GM12878 (cell line): Measurements from ENCODE around the gene ZNF775. TPM values are rescaled to one million over a fixed set of nuclear protein-coding genes. Genes with fewer than 3 reads are reported as not detected.

ENCODE experiments used
- ATAC-seq: fragments of 200-7000 bp; cut with Tn5 transposase; 3 replicates; pipeline ENCODE4 v1.9.1; 2020; ENCODE audit warnings: mild to moderate bottlenecking, moderate library complexity
- BruUV-seq: library from RNA; stranded (reverse); fragments of 400-500 nt; replicated peaks from 2 replicates; lab custom pipeline; 2021; lab: Mats Ljungman, UMichigan
- CTCF ChIA-PET: fragments of 300-600 bp; sonication (Branson Sonifier 250); formaldehyde crosslinking; extraction: SDS; loops from one replicate; lab custom pipeline; 2021; ENCODE audit warnings: inconsistent platforms; lab: Yijun Ruan, JAX
- POLR2A ChIA-PET: fragments of 350-600 bp; formaldehyde crosslinking; extraction: SDS; loops from one replicate; lab custom pipeline; 2021; ENCODE audit warnings: inconsistent platforms; lab: Charles Lee
- RAD21 ChIA-PET: fragments of 300-600 bp; sonication (Branson Sonifier 250); formaldehyde crosslinking; loops from one replicate; lab custom pipeline; 2023; ENCODE audit warnings: antibody characterized with exemption; ENCODE audit not compliant: unreplicated experiment; lab: Charles Lee
- SMC1A ChIA-PET: fragments of 300-600 bp; sonication (Branson Sonifier 250); formaldehyde crosslinking; loops from one replicate; lab custom pipeline; 2023; ENCODE audit not compliant: unreplicated experiment, uncharacterized antibody; lab: Charles Lee
- DNase-seq: peaks from one replicate; pipeline ENCODE4 v3.0.0-alpha.2; 2011; ENCODE audit warnings: low read depth, low spot score
- FAIRE-seq: peaks from 3 replicates; lab custom pipeline; 2011; peaks lifted over from hg19 to GRCh38; lab: Jason Lieb, UNC
- H2AFZ ChIP-seq: 2 replicates; pipeline ENCODE4 v1.6.0; 2011; ENCODE audit warnings: low read depth, low read length, control low read depth; ENCODE audit not compliant: control insufficient read depth
- H3K27ac ChIP-seq: 2 replicates; pipeline ENCODE4 v1.5.1; 2011; ENCODE audit warnings: control low read depth; ENCODE audit not compliant: control insufficient read depth, insufficient read depth
- H3K27me3 ChIP-seq, 2 experiments: replicated peaks in 1 of 2; 2 replicates each; pipeline versions ENCODE4 v1.6.0 to v1.6.1; 2011; ENCODE audit warnings: low read length in 1 of 2; ENCODE audit not compliant: control insufficient read depth in 2 of 2, insufficient read depth in 2 of 2
- H3K36me3 ChIP-seq, 2 experiments: 2 replicates each; pipeline ENCODE4 v1.5.1; 2011; ENCODE audit warnings: low read length in 1 of 2; ENCODE audit not compliant: control insufficient read depth in 2 of 2, insufficient read depth in 2 of 2
- H3K4me1 ChIP-seq: 2 replicates; pipeline ENCODE4 v1.6.1; 2011; ENCODE audit warnings: mild to moderate bottlenecking, low read length, moderate library complexity, mixed read lengths; ENCODE audit not compliant: control insufficient read depth, insufficient read depth
- H3K4me2 ChIP-seq: 2 replicates; pipeline ENCODE4 v1.6.0; 2011; ENCODE audit warnings: control low read depth; ENCODE audit not compliant: control insufficient read depth, insufficient read depth
- H3K4me3 ChIP-seq: fragments of 200-600 bp; sonication (generic); 2 replicates; pipeline ENCODE4 v1.5.1; 2016
- H3K79me2 ChIP-seq: 2 replicates; pipeline ENCODE4 v1.6.0; 2011; ENCODE audit warnings: low read length; ENCODE audit not compliant: control insufficient read depth, insufficient read depth
- H3K9ac ChIP-seq: 2 replicates; pipeline ENCODE4 v1.8.0; 2011; ENCODE audit warnings: low read length, control low read depth, mixed read lengths; ENCODE audit not compliant: control insufficient read depth, insufficient read depth
- H3K9me3 ChIP-seq: replicated peaks from 3 replicates; pipeline ENCODE4 v1.5.1; 2011; ENCODE audit warnings: mild to moderate bottlenecking, low read length; ENCODE audit not compliant: control insufficient read depth, insufficient read depth
- H4K20me1 ChIP-seq: 2 replicates; pipeline ENCODE4 v1.6.0; 2011; ENCODE audit not compliant: control insufficient read depth, insufficient read depth
- ASH2L ChIP-seq: fragments of 300-600, 200-600 bp; sonication (generic); IDR thresholded peaks from 2 replicates; pipeline ENCODE4 v1.6.1; 2017; ENCODE audit warnings: low read depth, mild to moderate bottlenecking, borderline replicate concordance
- ATF7 ChIP-seq: fragments of 450-650 bp; IDR thresholded peaks from 2 replicates; pipeline ENCODE4 v1.6.1; 2016; ENCODE audit warnings: low read depth, mild to moderate bottlenecking
- BACH1 ChIP-seq: fragments of 450-650 bp; IDR thresholded peaks from 2 replicates; pipeline ENCODE4 v1.6.1; 2017; ENCODE audit warnings: mild to moderate bottlenecking, borderline replicate concordance
- CREM ChIP-seq: IDR thresholded peaks from 2 replicates; pipeline ENCODE4 v1.6.1; 2014; ENCODE audit warnings: antibody characterized with exemption, low read depth
- FOXM1 ChIP-seq: IDR thresholded peaks from 2 replicates; pipeline ENCODE4 v1.6.1; 2012; ENCODE audit warnings: low read depth, mild to moderate bottlenecking, inconsistent platforms, low read length, moderate library complexity
- GATAD2B ChIP-seq: fragments of 450-650 bp; conservative IDR thresholded peaks from 2 replicates; pipeline ENCODE4 v1.6.1; 2017; ENCODE audit warnings: low read depth, mild to moderate bottlenecking, moderate library complexity
- IRF4 ChIP-seq: IDR thresholded peaks from 2 replicates; pipeline ENCODE4 v1.6.1; 2011; ENCODE audit warnings: low read depth, low read length
- NR2C2 ChIP-seq: IDR thresholded peaks from 2 replicates; pipeline ENCODE4 v1.6.1; 2011; ENCODE audit warnings: borderline replicate concordance, low read depth; ENCODE audit not compliant: control insufficient read depth, insufficient read length
- NRF1 ChIP-seq: conservative IDR thresholded peaks from 2 replicates; pipeline ENCODE4 v1.6.1; 2011; ENCODE audit warnings: mild to moderate bottlenecking, low read depth, low read length, improper control_type of control experiment
- SIX5 ChIP-seq: IDR thresholded peaks from 2 replicates; pipeline ENCODE4 v1.6.1; 2011; ENCODE audit warnings: mild to moderate bottlenecking, low read depth, low read length, moderate library complexity; ENCODE audit not compliant: severe bottlenecking
- SMAD1 ChIP-seq: fragments of 450-650 bp; IDR thresholded peaks from 2 replicates; pipeline ENCODE4 v1.6.1; 2018; ENCODE audit warnings: mild to moderate bottlenecking, low read depth; ENCODE audit not compliant: partially characterized antibody
- SMC3 ChIP-seq: IDR thresholded peaks from 2 replicates; pipeline ENCODE4 v1.6.1; 2011; ENCODE audit warnings: low read length, improper control_type of control experiment, borderline replicate concordance
- TCF12 ChIP-seq: IDR thresholded peaks from 2 replicates; pipeline ENCODE4 v1.6.1; 2011; ENCODE audit warnings: low read depth, mild to moderate bottlenecking, low read length
- WRNIP1 ChIP-seq: IDR thresholded peaks from 2 replicates; pipeline ENCODE4 v1.6.1; 2011; ENCODE audit warnings: low read depth, low read length, improper control_type of control experiment, borderline replicate concordance
- ZNF207 ChIP-seq: fragments of 450-650 bp; IDR thresholded peaks from 2 replicates; pipeline ENCODE4 v1.6.1; 2014; ENCODE audit warnings: antibody characterized with exemption, mild to moderate bottlenecking, borderline replicate concordance
- ZNF217 ChIP-seq: fragments of 450-650 bp; IDR thresholded peaks from 2 replicates; pipeline ENCODE4 v1.6.1; 2017; ENCODE audit warnings: antibody characterized with exemption, mild to moderate bottlenecking
- WGBS: methylation state at CpG from one replicate; pipeline ENCODE4 v1.1.6; 2016; ENCODE audit warnings: low lambda C conversion rate; ENCODE audit not compliant: insufficient replicate concordance, insufficient coverage; ENCODE audit errors: missing lambda C conversion rate; 5-methylcytosine and 5-hydroxymethylcytosine counted together
- in situ Hi-C: fragments of 300-500 bp; cut with MboI; formaldehyde crosslinking; loops from 9 replicates; pipeline ENCODE4 v1.14.3; 2018; ENCODE audit warnings: mixed read lengths
- intact Hi-C: fragments of 100-400 bp; cut with micrococcal nuclease; formaldehyde crosslinking; loops from one replicate; pipeline ENCODE4 v1.14.2; 2022; ENCODE audit not compliant: unreplicated experiment
- polyA plus RNA-seq, 11 experiments: library from polyadenylated mRNA; depleted of rRNA in 4 of 11; unstranded in 6 of 11; stranded (reverse) in 5 of 11; fragments of >200 nt; fragmentation: Nextera tagmentation in 4 of 11; fragmentation: Illumina TruSeq in 1 of 11; extraction: Ambion mirVana in 4 of 11; extraction: Trizol in 1 of 11; gene quantifications; 1 replicate in 1 of 11; 2 replicates in 10 of 11; pipeline versions ENCODE4 v1.2.1 to v1.2.3, GENCODE V29; 2011 to 2016; ENCODE audit warnings: inconsistent platforms in 2 of 11, missing spikeins in 2 of 11, low read depth in 1 of 11
- total RNA-seq, 4 experiments: library from RNA; depleted of rRNA in 3 of 4; stranded (reverse); fragments of >200 nt in 3 of 4; fragmentation: Illumina TruSeq in 1 of 4; extraction: Trizol in 1 of 4; gene quantifications; 2 replicates each; pipeline versions ENCODE4 v1.2.1 to v1.2.3, GENCODE V29; 2013 to 2021
- TF ChIP-seq, protein P1 (sequence below): fragments of 450-650 bp; IDR thresholded peaks from 2 replicates; pipeline ENCODE4 v1.6.1; 2017; ENCODE audit warnings: antibody characterized with exemption, mild to moderate bottlenecking, moderate library complexity
- TF ChIP-seq, protein P2 (sequence below): fragments of 450-650 bp; IDR thresholded peaks from 2 replicates; pipeline ENCODE4 v1.6.1; 2018; ENCODE audit warnings: borderline replicate concordance, mild to moderate bottlenecking; ENCODE audit not compliant: partially characterized antibody

The ZNF775 gene
- total and polyA plus RNA-seq, 10 of the 15 experiments (the other 5 are each of a cell fraction or from before 2014, with no cell fraction given), result 0.05 to 14.3 (median 2.1) TPM

DNA sequence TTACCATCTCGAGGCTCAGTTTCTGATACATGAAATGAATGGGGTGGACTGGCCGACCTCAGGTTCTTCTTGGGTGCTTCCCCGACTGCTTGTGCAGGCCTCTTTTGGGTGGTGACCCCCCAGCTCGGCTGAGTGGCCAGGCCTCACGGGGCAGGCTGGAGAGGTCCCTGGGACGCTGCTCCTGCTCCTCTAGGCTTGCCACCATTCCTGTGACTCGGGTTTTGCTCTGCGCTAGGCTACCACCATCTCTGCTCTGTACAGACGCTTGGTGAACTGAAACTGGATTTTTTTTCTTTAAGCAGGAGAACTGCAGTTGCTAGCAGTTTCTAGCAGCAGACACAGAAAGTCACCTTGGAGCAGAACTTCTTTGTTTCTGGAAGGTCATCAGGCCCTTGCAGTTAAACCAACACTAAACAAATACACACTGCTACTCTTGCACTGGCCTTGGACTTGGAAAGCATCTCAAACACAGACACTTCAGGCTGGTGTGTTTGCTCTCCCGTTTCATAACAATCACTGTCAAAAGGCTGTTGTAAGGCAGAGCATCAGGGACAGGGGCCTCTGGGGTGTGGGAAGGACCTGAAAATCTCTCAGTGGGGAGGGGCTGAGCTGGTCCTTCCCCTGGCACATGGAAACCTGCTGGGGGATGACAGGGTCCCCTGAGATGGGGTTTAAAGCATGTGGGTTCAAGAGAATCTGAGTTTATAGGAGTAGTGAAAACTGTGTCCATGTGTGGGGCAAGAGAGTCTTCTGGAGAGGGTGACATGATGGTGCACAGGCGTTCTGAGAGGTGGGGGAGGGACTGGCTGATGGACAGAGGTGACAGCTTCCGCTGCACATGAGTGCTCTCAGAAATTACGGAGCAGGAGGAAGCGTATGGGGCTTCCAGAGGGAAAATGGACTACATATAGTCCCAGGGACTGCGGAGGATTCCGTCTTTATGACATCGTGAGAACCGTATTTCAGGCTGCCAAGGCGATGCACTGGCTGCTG lies 36.3 kb downstream of the ZNF775 start:
- no peaks in the 10 kb centered on the region; a peak in 1 of 4 replicates for H3K36me3 ChIP-seq
- ATAC-seq (no peak), FAIRE-seq (no peak), DNase-seq (no peak)
- no peak overlapping the region for H3K4me3 ChIP-seq
- CTCF ChIA-PET, result interaction anchor here (0.6 to 1.5 kb wide), 2 partner anchors 58 to 464 kb away, joined by 3 to 6 read pairs; no protein-coding TSS in a partner anchor
- H2AFZ ChIP-seq, result no peak overlapping the region
- H3K4me1 ChIP-seq, result no peaks in the 10 kb centered on the region
- no peaks in the 10 kb centered on the region for H3K27me3 ChIP-seq
- in situ Hi-C loops (loop anchor here (25.0 kb wide), 1 partner anchor 353 kb away; no protein-coding TSS in a partner anchor), intact Hi-C loops (no loop called here)
- no peaks in the 10 kb centered on the region for H3K79me2 ChIP-seq
- H3K4me2 ChIP-seq, result no peak overlapping the region
- SMC1A ChIA-PET, result interaction anchor here (1.0 to 1.3 kb wide), 2 partner anchors 38 to 46 kb away, joined by 3 read pairs; no protein-coding TSS in a partner anchor
- H3K9ac ChIP-seq, result no peak overlapping the region
- POLR2A ChIA-PET, result interaction anchor here (0.7 kb wide), 1 partner anchor 127 kb away, joined by 3 read pairs; no protein-coding TSS in a partner anchor
- BruUV-seq, result no TSS peak
- no peaks in the 10 kb centered on the region for H3K9me3 ChIP-seq
- 81% methylated on average over 19 of the region's 19 CpGs for WGBS
- RAD21 ChIA-PET, result interaction anchor here (0.8 kb wide), 1 partner anchor 37 kb away, joined by 3 read pairs; no protein-coding TSS in a partner anchor
- no peak overlapping the region for H3K27ac ChIP-seq
- H4K20me1 ChIP-seq, result no peaks in the 10 kb centered on the region
- TF ChIP-seq IRF4 (no peak), NR2C2 (no peak), TCF12 (no peak), WRNIP1 (no peak), BACH1 (no peak), GATAD2B (no peak), NRF1 (no peak), SMC3 (no peak), ATF7 (no peak), SMAD1 (no peak), ZNF207 (no peak), CREM (no peak), SIX5 (no peak), ZNF217 (no peak), FOXM1 (no peak), ASH2L (no peak)
- TF ChIP-seq, protein P1, sequence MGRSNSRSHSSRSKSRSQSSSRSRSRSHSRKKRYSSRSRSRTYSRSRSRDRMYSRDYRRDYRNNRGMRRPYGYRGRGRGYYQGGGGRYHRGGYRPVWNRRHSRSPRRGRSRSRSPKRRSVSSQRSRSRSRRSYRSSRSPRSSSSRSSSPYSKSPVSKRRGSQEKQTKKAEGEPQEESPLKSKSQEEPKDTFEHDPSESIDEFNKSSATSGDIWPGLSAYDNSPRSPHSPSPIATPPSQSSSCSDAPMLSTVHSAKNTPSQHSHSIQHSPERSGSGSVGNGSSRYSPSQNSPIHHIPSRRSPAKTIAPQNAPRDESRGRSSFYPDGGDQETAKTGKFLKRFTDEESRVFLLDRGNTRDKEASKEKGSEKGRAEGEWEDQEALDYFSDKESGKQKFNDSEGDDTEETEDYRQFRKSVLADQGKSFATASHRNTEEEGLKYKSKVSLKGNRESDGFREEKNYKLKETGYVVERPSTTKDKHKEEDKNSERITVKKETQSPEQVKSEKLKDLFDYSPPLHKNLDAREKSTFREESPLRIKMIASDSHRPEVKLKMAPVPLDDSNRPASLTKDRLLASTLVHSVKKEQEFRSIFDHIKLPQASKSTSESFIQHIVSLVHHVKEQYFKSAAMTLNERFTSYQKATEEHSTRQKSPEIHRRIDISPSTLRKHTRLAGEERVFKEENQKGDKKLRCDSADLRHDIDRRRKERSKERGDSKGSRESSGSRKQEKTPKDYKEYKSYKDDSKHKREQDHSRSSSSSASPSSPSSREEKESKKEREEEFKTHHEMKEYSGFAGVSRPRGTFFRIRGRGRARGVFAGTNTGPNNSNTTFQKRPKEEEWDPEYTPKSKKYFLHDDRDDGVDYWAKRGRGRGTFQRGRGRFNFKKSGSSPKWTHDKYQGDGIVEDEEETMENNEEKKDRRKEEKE, result no peak
- TF ChIP-seq, protein P2, sequence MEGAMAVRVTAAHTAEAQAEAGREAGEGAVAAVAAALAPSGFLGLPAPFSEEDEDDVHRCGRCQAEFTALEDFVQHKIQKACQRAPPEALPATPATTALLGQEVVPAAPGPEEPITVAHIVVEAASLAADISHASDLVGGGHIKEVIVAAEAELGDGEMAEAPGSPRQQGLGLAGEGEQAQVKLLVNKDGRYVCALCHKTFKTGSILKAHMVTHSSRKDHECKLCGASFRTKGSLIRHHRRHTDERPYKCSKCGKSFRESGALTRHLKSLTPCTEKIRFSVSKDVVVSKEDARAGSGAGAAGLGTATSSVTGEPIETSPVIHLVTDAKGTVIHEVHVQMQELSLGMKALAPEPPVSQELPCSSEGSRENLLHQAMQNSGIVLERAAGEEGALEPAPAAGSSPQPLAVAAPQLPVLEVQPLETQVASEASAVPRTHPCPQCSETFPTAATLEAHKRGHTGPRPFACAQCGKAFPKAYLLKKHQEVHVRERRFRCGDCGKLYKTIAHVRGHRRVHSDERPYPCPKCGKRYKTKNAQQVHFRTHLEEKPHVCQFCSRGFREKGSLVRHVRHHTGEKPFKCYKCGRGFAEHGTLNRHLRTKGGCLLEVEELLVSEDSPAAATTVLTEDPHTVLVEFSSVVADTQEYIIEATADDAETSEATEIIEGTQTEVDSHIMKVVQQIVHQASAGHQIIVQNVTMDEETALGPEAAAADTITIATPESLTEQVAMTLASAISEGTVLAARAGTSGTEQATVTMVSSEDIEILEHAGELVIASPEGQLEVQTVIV, result no peak
